LHCN-M2 (cell line): Measurements from ENCODE around the gene CPNE4. TPM values are rescaled to one million over a fixed set of nuclear protein-coding genes. Genes with fewer than 3 reads are reported as not detected.
"Not testable (repeated sequence)": the region's sequence is repeated elsewhere in the genome, so short reads cannot be mapped to it uniquely, and the experiment has no call there.

Experiments
- DNase-seq: peaks from one replicate; pipeline ENCODE4 v3.0.0-alpha.2; 2012; ENCODE audit warnings: low read depth
- polyA plus RNA-seq: library from polyadenylated mRNA; unstranded; fragments of >200 nt; gene quantifications from one replicate; pipeline ENCODE4 v1.2.1, GENCODE V29; 2012; ENCODE audit warnings: missing spikeins
- total RNA-seq: library from RNA; depleted of rRNA; stranded (reverse); fragments of >200 nt; gene quantifications from 2 replicates; pipeline ENCODE4 v1.2.3, GENCODE V29; 2014; rRNA removed

CPNE4 gene
- 0.06 and 0.13 TPM in 2 replicates for total RNA-seq
- 0.17 TPM for polyA plus RNA-seq

DNA sequence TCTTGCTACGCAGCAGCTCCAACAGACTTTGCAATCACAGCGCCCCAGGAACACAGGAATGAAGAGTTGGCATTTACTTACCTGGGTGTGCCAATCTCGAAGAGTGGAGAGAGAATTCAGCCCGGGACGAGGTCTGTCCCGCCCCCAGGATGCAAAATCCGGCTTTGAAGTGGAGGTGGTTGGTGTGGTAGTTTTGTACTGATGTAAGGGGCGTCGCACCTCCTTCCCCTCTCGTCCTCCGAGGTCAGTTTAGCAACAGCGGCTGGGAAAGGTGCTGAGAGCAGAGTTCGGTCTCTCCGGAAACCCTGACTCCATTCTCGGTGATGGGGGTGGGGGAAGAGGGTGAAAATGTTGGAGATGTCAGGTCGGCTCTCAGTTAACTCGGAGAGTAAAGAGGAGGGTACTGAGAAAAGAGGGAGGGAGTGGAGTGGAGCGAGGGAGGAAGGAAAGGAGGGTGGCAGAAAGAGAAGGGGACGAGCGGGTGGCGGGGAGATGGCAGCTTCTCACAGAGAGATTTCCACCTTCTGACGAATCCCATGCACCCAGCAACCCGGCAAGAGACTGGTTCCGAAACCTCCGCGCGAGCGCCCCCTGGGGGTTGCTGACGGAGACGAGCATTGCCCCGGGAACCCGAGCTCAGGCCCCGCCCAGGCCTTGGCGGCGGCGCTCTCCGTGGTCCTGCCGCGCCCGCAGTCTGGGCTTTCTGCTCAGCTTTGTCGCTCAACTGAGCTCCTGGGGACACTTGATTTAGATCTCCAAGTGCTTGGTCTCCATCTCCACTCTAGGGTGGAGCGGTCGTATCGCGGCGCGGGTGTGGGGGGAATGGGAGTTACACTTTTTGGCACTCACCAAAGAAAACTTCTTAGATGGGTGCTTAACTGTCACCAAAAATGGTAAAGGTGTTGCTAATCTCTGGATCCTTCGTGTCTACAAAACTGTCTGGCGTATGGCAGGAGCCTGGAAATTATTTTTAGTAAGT, at the start of gene CPNE4:
Gene CPNE4 (minus strand): TSS at position 529 of the 979 bp plus-strand sequence.
- peak; percentile 76 for DNase-seq

DNA sequence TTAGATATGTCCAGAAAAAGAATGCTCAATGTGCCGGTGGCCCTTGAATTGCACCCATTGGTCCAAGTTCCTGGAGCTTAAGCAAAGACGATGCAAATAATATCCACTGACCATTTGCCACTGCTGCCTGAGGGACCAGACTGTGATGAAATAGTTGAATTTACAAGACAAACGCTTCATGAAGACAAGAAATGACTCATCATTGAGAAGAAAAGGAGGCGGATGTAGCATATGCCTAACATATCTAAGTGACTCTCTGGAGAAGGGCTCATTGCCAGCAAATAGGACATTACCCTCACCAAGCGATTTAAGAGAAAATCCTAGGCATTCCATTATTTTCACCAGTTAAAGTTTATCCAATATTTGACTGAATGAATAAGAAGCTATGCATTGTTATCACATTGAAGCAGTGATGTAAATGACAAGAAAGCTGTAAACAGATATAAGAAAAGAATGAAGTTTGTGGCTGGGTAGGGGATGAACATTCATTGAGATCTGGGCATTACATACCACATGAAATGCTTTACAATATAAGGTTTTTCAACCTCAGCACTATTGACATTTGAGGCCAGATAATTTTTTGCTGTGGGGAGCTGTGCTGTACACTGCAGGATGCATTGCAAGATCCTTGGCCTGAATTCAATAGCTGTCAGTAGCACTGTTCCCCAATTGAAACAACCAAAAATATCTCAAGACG, 48.9 kb upstream of the CPNE4 start:
- peak; percentile 55 for DNase-seq

DNA sequence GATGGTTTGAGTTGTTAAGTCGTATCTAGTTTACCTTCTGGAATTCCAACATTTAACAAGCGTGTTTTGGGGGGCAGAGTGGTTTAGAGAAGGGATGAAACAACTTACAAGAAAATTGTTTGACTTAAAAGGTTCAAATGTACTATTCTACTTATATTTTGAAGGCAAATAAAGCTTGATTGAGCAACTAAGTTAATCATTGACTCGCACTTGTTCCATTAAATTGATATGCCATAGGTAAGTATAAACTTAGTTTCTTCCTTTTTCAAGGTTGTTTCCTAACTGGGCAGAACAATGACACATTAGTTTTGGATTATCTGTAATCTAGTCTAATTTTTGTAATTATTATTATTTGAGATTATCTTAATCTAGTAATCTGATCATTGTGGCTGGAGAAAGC, 48.3 kb upstream of the CPNE4 start:
- no peak for DNase-seq

DNA sequence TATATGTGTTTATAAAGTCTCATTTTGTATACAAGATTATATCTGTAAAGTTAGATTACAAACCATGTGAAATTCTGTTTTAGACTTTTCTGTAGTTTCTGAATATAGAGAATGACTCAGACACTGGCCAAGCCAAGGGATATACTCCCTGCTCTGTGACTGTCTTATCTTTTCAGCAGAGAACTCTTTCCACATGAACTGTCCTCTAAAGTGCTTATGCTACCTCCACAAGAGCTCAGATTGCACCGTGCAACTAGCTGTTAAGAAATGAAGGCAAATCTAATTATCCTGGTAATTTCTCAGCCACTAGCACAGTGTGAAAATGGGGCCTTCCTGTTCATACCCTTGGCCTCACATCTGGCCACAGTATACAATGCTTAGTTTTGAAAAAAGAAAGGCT, 44.3 kb upstream of the CPNE4 start:
- DNase-seq: peak; percentile 5

DNA sequence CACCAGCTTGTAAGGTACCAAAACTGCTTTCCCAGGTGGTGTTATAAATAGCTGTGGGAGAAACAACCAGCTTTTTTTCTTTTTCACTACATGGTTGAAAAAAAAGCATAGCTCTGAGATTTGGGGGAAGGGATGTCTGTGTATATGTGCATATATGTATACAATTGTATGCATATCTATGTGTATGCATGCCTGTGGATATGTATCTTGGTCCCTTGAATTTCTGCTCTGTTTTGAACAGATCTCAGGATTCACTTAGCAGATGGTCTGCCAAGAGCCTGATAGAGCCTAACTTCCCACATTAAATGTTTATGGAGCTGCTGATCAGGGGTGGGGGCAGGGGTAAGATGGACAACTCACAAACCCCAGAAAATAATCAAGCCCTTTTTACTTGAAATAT, 39.0 kb upstream of the CPNE4 start:
- DNase-seq: no peak

DNA sequence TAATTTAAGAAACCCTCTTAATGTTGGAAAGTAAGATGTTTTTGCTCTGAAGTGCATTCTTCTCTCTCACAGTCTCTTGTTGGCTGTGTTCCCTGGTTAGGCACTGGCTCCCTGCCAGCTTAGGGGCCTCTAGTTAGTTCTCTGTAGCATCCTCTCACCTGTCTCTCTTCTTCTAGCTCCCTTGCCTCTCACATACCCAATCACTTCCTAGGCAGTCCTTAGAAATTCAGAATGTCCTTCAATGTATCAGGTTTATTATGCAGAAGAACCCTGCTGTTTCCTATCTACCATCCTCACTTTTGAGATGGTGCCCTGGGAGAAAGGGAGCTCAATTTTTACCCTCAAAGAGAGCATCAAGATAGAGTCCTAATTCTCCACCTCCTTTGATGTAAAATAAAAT, 36.2 kb upstream of the CPNE4 start:
- no peak for DNase-seq

DNA sequence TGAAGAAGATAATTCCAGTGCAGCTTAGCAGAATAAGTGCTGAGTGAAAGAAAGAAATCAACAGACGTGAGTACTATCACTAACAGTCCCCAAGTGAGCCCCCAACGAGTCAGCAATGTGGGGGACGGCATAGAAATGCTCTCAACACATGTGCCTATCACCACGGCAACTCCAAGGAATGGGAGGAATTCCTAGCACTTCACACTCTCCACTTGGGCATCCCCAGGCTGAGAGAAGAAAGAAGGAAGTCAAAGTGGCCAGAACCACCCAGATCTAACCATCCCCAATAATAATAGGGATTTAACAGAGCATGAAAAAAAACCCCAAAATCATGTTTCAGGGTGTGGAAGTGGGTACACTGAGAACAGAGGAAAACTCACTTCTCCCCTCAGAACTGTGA, 29.3 kb upstream of the CPNE4 start:
- no peak for DNase-seq

DNA sequence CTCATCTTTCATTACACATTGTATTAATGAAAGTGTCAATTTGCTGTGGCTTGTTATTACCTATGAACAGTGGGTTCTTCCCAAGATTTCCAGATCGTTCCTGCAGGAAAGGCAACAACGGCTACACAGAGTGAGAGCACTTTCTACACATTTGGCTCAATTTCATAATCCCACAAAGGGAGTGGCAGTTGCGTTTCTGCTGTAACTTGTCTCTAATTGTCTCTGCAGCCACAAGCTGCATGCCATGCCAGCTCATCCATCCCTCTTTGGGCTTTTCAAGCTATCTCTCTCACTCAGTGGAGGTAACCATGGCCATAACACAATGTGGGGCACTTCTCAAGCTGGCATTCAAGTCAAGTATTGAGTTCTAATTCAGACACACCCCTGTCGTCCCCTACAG, 27.7 kb upstream of the CPNE4 start:
- no peak for DNase-seq

DNA sequence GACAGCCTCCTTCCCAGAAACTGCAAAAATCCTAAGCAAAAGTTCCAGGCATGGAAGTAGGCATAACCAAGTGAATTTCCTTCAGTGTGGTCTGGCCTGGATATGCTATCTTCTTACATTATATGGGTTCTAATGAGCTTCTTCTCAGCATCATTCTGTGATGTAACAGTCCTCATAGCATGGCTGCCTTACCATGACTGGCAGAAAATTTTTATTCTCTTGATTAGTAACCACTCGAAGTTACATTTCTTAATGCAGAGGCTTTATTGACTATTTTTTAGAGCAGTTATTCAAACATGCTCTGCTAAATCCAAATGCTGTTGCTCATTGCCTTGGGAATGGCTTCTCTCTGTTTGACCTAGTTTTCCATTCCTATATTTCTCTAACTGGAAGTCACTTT, 21.1 kb upstream of the CPNE4 start:
- DNase-seq: no peak

DNA sequence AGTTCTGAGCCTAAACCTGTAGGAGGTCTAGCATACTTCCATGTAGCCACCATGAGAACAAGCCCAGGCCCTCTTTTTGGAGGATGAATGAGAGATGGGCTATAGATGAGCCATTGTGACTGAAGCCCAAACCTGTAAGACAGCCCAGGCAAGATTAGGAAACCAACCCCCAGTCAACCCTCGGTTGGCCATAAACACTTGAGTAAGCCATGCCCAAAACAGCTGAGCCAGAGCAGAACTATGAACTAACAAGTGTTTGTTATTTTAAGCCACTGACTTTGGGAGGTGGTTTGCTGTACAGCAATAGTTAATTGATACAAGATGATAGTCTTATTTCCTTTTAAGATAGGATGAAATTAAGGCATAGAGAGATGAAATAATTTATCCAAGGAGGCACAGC, 12.4 kb upstream of the CPNE4 start:
- no peak for DNase-seq

DNA sequence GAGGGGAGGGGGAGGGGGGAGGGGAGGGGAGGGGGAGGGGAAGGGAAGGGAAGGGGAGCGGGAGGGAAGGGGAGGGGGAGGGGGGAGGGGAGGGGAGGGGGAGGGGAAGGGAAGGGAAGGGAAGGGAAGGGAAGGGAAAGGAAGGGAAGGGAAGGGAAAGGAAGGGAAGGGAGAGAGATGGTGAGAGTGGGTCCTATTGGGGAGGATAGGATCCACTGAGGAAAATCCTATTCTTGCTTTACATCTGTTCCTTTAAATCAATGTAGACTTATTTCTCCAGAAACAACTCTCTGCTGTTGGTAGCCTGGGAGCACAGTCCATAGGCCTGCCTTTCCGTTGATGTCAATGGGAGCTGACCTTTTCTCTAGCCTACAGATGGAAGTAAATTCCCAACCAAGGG, 10.1 kb upstream of the CPNE4 start:
- DNase-seq: not testable (repeated sequence)

DNA sequence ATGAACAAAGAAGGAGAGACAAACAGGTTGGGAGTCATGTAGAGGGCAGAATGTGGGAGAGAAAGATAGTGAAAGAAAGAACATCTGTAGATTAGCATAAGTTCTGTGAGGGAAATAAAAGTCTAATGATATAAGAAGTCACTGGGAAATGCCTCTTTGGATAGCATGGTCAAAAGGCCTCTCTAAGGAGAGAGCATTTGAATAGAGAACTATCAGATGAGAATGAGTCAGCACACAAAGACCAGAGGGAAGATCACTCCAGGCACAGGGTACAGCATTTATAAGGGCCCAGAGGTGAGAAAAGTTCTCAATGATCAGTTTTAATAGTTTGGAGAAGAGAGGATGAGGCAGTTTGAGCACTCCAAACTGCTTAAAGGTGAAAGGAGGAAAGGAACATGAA, 7.9 kb upstream of the CPNE4 start:
- DNase-seq: no peak

DNA sequence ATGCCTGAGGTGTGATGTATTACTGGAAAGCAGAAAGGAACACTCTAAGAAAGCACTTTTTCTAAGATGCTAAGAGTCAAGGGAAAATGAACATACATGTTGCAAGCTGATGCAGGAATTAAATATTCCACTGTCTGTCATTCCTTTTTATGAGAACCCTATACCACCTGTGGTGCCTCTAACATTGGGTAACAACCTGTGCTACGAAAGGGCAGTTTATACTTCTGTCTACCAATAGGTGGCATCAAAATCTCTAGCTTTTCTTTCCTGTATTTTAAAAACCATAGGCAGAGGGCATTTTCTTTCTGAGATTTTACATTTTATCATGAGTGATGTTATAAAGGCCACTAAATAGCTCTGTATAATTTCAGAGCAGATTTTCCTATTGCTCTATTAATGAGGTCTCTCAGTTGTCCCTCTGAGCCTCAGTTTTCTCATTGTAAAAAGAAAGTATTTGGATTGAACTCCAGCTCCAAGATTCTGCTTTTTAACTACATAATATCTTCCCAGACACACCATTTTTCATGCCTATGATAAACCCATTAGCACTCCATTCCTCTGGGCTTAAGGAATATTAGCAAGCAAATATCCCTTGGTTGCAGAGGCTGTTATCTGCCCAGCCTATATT, 3.5 kb upstream of the CPNE4 start:
- peak; percentile 24 for DNase-seq

DNA sequence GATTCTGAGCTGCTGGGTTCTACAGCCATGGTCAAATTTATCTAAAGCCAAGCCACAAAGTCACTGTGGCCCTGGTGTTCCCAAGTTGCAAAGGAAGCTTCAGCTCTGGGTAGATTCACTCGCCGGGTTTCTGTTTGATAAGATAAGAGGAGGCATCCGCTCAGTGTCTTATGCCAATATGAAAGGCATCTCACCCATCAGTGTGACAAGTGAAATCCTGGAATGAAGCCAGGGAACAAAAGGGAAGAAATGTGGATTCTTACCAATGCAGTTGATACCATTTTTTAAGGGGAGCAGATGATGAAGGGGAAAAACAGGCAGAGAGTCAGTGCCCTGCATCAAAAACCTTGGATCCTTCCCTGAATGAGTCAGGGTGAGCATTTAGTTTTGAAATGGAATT, 2.8 kb upstream of the CPNE4 start:
- DNase-seq: no peak

DNA sequence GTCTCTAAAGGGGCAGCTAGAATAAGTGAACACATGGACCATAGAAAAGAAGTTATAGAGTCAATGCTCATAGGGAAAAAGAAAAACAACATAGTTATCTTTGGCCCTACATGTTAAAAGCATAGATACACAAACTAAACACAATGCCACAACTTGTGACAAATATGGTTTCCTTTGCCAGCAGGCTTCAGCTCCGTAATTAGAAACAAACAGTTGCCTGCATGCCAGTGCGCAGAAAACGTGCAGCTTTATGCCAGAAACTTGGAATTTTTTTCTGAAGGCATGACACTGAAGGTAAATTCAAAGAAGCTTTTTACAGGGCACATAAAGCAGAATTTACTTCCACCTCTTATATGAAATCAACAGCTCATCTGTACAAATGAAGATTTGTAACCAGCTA, 2.2 kb upstream of the CPNE4 start:
- no peak for DNase-seq

DNA sequence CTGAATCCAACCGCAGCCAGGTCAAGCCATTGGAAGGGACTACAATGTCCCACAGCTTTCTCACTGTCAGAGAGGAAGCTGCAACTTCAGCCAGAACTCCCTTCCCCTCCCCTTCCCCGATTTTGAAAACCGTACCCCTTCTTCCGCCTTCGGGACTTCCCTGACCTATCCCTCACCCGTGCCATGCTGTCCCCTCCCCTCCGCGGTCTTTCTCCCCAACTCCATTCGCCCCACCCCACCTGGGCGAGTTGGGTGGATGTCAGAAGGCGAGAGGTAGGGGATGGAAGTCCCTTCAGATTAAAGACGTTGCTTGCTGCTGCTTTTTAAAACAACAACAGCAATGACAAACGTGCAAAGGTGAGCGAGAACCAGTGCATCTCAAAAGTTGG, 723 bp downstream of the CPNE4 start:
- no peak for DNase-seq

DNA sequence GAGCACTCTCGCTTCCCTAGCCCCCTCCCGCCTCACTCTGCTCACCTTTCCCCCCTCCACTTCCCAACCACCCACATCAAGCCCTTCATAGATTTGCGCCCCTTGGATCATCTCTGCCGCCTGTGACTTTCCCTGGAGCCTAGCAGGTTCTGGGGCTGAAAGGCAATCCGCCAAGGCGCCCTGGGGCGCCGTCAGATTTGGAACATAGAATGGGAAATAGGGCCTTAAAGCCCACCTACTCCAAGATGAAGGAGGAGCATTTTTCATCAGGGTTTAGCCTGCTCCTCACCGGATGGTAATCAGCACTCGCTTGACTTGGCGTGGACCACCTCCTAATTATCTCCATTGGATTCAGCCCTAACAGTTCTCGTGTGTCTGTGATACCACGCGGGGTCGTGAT, 1.3 kb downstream of the CPNE4 start:
- DNase-seq: no peak

DNA sequence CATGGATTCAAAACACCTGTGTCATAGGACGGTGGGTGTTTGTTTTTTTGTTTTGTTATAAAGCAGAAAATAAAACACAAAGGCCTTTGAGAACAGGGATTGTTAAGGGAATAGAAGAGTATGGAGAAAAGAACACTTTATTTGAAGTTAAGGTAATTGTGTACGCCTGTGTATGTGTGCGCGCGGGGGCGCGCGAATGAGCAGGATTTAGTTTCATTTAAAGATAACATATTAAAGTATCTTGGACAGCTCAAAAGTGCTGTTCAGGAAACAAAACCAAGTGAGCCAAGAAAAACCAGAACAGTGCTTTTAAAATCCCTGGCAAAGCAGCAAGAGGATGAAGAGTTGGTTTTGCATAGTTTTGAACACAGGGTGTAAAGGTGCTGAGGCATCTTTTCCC, 1.9 kb downstream of the CPNE4 start:
- DNase-seq: no peak

DNA sequence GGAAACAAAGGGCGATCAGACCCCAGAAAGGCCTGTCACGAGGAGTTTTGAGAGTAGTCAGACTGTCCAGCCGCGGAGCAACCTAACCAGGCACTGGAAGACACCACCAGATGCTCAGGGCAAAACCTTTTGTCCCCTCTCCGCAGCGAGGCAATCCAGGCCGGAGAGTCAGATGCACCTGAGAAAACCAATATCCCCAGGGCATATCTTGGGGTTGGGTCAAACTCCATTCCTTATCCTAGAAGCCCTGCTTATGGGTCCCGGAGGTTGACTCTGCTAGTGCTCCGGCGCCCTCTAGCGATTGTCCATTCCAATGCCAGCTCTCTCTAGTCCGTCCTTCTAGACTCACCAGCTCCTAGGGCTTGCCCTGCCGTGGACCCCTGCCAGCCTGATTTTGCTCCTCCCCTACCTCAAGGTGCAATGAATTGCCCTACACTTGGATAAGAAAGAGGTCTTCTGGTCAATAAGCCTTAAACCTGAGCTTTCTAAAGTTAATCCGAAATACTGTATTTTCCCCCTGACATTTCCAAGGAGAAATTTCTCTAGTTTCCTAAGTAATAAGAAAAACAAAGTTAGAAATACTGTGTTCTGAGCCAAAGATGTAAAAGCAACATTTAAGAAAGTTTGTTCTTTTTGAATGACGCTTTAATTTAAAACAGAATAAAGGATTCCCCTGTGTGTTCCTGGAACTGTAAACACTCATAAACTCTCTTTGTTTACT, 5.5 kb downstream of the CPNE4 start:
- peak; percentile 71 for DNase-seq

DNA sequence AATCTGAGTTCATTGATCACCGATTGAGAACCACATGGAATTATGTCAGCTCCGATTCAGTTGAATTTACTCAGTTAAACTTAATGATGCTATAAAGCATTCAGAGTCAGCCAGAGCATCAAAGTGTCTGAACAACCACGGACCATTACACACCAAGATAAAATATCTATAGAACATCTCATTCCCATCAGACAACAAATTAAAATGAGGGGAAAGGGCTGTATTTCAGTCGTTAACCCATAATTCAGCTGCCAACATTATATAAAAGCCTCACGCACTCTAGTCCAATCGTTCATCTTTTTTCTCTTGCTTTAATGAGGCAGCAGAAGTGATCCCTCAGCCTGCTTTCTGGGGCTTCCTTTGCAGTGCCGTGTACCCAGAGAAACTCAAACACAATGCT, 11.9 kb downstream of the CPNE4 start:
- no peak for DNase-seq

DNA sequence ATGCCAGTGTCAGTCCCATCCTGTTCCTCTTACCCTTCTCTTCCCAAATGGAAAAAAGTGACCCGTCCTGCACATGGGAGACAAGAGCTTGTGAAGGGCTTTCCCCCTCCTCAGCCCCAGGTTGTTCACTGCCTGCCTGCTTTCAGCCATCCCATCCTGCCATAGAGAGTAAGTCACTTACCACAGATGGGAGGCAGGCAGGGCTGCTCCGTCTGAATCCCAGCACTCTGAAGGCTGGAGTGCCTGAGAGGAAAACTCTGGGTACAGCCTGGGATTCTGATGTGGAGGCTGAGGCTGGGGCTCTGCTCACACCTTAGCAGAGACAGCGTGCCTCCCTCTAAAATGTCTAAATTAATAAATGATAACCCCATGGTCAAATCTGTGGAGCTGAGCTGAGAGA, 14.8 kb downstream of the CPNE4 start:
- DNase-seq: no peak

DNA sequence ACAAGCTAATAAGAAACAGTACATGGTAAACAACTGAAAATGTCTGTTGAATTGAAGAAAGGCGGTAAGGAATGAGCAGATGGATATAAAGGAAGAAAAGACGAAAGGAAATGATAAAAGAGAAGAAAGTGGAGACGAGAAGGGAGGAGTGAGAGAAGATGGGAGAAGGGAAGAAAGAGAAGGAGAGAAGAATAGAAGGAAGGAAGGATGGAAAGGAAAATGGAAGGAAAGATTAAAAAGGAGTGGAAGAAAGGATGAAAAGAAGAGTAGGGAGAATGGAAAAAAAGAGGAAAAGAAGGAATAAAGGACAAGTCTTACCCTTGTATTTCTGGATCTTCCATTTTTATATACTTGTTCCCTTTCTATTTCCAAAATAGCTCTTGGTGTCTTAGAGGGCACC, 17.7 kb downstream of the CPNE4 start:
- no peak for DNase-seq
